Stimulated activated naive CD8-positive, alpha-beta T cell treated with anti-CD3 and anti-CD28 coated beads, Interleukin-15, Interleukin-2, amounts not matched to agents 100 U/mL and 50 U/mL, for 24 hours (primary cell): ENCODE data around the gene SRRD.

ENCODE experiments used
- ATAC-seq: fragments of 150-1000 bp; cut with Tn5 transposase; one replicate; pipeline ENCODE4 v1.10.0; 2021
- DNase-seq: peaks from one replicate; pipeline ENCODE4 v3.0.0; 2021

SRRD gene

GRCh38 chr22:26482161-26482560 is 1.5 kb upstream of the SRRD start:
- DNase-seq (no peak), ATAC-seq (no peak)

GRCh38 chr22:26483043-26483438 is 636 bp upstream of the SRRD start:
- ATAC-seq (no peak), DNase-seq (no peak)

DNA sequence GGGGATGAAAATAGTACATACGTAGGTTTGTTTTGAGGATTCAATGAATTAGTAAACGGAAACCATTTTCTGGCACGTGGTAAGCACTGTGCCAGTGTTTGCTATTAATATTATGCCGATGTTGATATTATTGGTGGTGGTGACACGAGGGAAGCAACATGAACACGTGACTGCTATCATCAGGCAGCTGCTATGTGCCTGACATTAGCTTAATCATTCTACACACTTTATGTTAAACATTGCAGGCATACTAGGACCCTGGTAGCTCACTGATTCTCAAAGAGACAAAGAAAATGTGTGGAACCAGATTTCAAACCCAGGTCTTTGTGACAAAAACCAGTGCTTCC is 656 bp downstream of the SRRD start:
- ATAC-seq = no peak
- DNase-seq = no peak

- DNase-seq (no peak), ATAC-seq (no peak)
These were observed 1.3 kb downstream of the SRRD start for GRCh38 chr22:26485013-26485412.

GRCh38 chr22:26485806-26486390 is 2.2 kb downstream of the SRRD start:
- ATAC-seq = no peak
- DNase-seq = no peak

GRCh38 chr22:26486394-26486793 is 2.7 kb downstream of the SRRD start:
- no peak for DNase-seq
- ATAC-seq = no peak

DNA sequence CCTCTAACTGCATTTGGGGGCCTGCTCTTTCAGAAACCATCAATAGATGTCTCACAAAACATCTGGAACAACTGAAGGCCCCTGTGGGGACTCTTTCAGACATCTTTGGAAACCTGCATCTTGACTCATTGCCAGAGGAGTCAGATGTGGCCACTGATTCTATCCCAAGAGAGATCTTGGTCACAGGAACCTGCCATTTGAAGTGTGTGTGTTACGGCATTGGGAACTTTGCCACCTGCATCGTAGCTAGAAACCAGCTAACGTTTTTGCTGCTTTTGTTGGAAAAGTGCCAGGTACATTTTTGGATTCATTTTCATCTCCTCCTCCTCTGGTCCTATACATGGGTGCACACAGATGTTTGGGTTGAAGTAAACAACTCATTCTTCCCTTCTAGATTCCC is 4.3 kb downstream of the SRRD start:
- no peak for ATAC-seq

DNA sequence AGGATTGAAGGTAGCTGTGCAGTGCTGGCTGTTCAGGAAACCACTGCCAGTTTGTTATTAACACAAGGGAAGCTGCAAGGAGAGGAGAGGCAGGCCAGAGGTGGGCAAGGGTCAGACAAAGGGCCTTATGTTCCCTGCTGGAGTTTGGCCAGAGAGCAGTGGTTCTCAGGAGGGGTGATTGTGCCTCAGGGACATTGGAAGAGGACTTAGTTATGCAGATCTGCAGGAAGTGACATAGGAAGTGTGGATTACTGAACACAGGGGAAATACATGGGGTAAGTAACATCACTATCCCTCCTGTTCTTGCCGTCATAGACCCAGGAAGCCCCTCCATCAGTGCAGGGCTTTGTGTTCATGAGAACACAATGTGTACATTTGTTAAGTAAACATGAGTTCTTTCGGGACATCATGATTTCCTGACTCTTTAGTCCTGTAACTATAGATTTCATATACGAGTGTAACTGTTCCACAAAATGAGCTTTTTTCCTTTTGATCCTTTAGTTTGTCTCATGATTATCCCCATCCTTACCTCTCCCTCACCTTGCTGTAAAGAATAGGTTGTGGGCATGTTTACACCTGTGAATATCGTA is 5.9 kb downstream of the SRRD start:
- ATAC-seq = no peak
- DNase-seq = no peak

More for the DNA sequence above, 4.3 kb downstream of the SRRD start:
- DNase-seq = no peak

DNA sequence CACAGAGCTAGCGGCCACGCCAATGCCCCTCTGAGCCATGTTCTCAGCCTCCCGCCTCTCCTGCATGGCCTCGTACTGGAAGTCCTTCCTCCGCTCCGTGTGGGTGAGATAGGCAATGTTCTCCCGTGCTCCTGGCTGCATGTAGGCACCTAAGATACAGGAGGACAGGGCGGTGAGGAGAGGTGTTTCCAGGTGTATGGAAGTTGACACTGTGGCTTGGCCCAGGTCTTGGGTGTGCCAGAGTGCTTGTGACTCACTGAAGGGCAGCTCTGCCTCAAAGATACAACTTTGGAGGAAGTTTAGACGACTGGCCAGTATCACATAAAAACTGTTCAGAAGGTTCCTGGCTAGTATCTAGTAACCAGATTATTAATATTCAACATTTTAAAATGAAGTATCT is 8.5 kb downstream of the SRRD start:
- no peak for ATAC-seq
- no peak for DNase-seq

DNA sequence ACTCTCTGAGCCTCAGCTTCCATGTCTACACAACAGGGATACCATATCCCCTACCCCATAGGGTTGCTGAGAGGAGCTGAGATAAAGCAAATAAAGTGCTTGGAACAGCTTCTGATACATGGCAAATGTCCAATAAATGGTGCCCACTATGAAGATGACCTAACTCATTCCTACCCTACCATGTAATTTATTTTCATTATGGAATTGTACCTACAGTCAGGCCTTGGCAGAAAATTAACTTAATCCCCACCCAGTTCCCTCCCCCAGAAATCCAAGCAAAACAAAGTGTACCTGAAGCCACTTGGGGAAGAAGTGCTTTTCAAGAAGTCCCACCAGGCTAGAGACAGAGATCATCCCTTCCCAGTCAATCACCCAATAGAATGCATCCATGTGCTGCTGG is 10.8 kb downstream of the SRRD start:
- no peak for ATAC-seq
- DNase-seq = no peak

DNA sequence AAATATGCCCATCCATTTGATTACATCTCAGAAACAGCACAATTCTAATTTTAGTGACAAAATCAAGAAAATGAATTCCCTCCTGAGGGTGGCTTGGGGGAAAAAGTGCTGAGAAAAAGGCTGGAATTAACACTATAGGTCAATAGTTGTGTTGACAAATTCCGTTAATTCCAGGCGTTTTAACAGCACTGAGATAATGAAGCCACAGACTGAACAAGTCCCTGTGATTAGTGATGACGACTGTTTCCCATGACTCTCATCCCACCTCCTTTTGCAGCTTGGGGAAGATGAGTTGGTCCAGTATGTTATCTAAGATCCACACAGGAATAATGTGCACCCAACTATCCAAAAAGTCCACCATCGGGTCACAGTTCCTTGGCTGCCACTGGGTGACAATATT is 12.8 kb downstream of the SRRD start:
- DNase-seq = no peak
- no peak for ATAC-seq

GRCh38 chr22:26499188-26499703 is 15.6 kb downstream of the SRRD start:
- ATAC-seq (no peak), DNase-seq (no peak)

GRCh38 chr22:26501996-26502395 is 18.3 kb downstream of the SRRD start:
- DNase-seq (no peak), ATAC-seq (no peak)

- ATAC-seq (peak; percentile 76), DNase-seq (peak; percentile 59)
These were observed 19.2 kb downstream of the SRRD start for GRCh38 chr22:26502688-26503561.

GRCh38 chr22:26503758-26504157 is 20.1 kb downstream of the SRRD start:
- DNase-seq = no peak
- no peak for ATAC-seq

- ATAC-seq (no peak), DNase-seq (no peak)
These were observed 24.5 kb downstream of the SRRD start for GRCh38 chr22:26508148-26508547.

DNA sequence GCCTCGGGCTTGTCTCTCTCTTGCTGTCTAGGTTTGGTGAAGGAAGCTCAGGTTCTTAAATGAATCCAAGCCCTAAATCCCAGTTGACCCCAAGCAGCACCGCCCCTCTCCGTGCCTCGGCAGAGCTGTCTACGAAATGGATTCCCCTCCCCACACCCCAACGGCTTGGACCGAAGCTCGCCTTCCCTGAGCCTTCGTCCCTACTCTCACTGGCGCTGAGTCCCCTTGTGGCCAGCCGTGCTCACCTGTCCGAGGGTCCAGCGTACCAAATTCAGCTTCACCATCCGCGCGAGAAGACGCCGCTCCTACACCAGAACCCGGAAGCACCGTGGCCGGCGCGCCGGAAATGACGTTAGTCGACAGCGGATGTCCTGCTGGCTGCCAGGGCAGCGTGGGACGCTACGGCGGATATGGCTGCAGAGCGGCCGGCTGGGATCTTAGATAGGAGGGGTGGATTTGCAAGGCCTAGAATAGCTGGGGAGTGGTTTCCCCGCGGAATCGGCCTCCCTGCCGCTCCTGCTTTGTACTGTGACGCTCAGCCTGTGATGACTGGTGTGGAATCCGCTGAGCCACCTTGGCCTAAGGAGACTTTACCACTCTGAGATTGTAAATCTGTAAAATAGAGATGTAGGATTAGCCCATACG is 28.6 kb downstream of the SRRD start, which contains the start of gene TFIP11:
Gene TFIP11 (minus strand): TSS at position 325 of the 645 bp plus-strand sequence. CDS start 2,201 bp downstream, outside the sequence.
- peak; percentile 97 for DNase-seq
- peak; percentile 97 for ATAC-seq

GRCh38 chr22:26513838-26514237 is 30.2 kb downstream of the SRRD start:
- DNase-seq = no peak
- no peak for ATAC-seq

DNA sequence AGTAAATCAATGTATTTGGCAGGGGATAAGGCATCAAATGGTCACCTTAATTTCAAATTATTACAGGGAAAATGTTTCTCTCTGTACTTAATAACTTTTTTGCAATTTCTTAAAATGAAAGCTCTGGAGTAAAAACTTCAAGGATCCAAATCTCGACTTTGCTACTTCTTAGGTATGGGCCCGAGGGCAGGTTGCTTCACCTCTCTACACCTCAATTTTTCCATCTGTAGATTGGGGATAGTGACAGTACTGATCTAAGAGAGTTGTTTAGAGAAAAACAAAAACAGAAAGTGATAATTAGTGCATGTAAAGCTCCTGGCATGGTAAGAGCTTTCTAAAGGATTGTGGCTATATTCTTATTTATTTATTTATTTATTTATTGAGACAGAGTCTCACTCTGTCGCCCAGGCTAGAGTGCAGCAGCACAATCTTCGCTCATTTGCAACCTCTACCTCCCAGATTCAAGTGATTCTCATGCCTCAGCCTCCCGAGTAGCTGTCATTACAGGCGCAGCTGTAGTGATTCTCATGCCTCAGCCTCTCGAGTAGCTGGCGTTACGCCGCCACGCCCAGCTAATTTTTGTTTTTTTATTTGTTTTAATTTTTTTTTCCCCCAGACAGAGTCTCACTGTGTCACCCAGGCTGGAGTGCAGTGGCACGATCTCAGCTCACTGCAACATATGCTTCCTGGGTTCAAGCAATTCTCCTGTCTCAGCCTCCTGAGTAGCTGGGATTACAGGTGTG is 30.9 kb downstream of the SRRD start:
- no peak for DNase-seq
- ATAC-seq = no peak

DNA sequence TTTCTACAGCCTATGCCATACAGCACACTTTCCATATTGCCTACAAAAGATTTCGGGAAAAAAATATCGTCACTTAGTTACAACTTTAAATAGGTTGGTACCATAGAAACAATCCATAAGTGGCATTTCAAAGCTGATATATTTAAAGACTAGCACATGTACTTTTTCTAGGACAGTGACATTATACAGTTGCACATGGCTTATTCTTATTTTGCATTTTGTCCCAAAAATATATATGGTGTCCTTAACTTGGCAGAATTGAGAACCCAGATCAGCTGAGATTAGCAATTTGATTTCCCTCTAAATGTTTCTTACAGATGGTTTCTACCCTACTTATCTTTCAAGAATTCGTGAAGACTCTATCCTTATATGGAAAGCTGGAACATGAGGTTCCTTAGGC is 32.3 kb downstream of the SRRD start:
- DNase-seq (no peak), ATAC-seq (no peak)

DNA sequence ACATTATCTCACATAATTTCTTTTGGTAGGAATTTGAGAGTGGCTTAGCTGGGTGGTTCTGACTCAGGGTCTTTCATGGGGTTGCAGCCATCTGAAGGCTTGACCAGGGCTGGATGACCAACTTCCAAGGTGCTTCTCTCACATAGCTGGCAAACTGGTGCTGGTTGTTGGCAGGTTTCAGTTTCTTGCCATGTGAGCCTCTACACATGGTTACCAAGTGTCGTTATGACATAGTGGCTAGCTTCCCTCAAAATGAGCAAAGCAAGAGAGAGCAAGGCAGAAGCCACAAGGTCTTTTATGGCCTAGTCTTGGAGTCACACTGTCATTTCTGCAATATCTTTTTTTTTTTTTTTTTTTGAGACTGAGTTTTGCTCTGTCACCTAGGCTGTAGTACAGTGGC is 32.8 kb downstream of the SRRD start:
- no peak for DNase-seq
- ATAC-seq = no peak

DNA sequence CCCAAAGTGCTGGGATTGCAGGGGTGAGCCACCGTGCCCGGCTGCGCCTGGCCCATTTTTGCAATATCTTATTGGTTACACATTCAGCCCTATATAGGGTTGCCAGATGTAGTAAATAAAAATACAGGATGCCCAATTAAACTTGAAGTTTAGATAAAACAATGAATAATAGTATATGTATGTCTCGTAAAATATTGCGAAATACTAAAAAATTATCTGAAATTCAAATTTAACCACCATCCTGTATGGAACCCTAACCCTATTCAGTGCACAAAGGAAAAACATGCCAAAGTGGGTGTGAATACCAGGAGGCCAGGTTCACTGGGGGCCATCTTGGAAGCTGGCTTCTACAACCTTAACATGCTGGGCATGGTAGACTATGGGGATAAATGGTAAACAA is 33.8 kb downstream of the SRRD start:
- ATAC-seq = no peak
- no peak for DNase-seq
